ENCODE data around the gene ZBTB39.
"Not testable (repeated sequence)": the region's sequence is repeated elsewhere in the genome, so short reads cannot be mapped to it uniquely, and the experiment has no call there.

The ZBTB39 gene

GRCh38 chr12:56998981-56999380 is 7.4 kb downstream of the ZBTB39 start:
- DNase-seq, result no peak

GRCh38 chr12:56998316-56998715 is 8.0 kb downstream of the ZBTB39 start:
- DNase-seq, result no peak

GRCh38 chr12:56996793-56997545 is 9.4 kb downstream of the ZBTB39 start:
- no peak for DNase-seq

DNA sequence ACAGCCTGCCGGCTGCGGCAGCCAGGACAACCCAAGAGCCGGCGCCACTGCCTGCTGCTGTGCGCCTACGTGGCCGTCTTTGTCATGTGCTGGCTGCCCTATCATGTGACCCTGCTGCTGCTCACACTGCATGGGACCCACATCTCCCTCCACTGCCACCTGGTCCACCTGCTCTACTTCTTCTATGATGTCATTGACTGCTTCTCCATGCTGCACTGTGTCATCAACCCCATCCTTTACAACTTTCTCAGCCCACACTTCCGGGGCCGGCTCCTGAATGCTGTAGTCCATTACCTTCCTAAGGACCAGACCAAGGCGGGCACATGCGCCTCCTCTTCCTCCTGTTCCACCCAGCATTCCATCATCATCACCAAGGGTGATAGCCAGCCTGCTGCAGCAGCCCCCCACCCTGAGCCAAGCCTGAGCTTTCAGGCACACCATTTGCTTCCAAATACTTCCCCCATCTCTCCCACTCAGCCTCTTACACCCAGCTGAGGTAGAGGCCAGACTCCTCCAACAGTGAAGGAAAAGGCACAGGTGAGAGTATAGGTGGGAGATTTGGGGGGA is 10.3 kb downstream of the ZBTB39 start:
- no peak for DNase-seq

- DNase-seq, result no peak
Measured at GRCh38 chr12:56995201-56995929, 11.0 kb downstream of the ZBTB39 start.

- no peak for DNase-seq
Measured at GRCh38 chr12:56994231-56994746, 12.1 kb downstream of the ZBTB39 start.

GRCh38 chr12:56993346-56993745 is 13.0 kb downstream of the ZBTB39 start:
- DNase-seq, result no peak

GRCh38 chr12:56991319-56992246 is 14.8 kb downstream of the ZBTB39 start:
- DNase-seq, result no peak

DNA sequence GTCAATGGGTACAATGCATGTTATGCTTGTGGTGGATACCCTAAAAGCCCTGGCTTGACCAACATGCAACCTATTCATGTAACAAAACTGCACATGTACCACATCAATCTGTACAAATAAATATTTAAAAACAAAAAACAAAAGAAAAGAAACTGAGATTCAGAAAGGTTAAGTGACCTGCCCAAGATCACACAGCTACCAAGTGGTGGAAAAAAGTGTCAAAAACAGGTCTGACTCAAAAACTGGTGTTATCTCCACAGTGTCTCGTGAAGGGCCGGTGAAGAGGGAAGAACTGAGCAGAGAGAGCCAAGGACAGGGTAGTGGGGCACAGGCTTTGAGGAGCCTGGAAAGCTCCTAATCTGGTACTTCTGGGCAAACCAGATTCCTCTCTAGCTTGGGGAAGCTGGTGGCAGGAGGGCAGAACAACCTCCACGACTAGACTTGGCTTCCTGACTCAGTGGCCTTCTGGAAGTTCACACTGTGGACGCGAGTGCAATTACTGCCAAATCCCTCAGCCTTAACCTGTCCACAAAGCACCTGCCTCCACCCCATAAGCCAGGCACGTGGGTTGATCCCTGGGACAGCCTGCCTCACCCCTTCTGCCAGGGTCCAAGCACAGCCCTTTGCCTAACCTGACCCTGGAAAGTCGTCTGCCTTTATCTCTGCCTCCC is 15.6 kb downstream of the ZBTB39 start:
- no peak for DNase-seq

DNA sequence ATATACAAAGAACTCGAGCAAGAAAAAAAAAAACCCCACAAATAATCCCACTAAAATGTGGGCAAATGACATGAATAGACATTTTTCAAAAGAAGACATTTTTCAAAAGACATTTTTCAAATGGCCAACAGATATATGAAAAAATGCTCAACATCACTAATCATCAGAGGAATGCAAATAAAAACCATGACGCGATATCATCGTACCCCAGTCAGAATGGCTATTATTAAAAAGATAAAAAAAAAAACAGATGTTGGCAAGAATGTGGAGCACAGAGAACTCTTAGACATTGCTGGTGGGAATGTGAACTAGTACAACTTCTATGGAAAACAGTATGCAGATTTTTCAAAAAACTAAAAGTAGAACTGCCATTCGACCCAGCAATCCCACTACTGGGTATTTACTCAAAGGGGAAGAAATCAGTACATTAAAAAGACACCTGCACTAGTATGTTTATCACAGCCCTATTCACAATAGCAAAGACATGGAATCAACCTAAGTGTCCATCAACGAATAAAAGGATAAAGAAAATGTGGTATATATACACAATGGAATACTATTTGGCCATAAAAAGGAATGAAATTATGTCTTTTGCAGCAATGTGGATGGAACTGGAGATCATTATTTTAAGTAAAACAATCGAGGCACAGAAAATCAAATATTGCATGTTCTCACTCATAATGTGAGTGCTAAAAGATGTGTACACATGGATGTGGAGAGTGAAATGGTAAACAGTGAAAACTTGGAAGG is 16.3 kb downstream of the ZBTB39 start:
- no peak for DNase-seq

DNA sequence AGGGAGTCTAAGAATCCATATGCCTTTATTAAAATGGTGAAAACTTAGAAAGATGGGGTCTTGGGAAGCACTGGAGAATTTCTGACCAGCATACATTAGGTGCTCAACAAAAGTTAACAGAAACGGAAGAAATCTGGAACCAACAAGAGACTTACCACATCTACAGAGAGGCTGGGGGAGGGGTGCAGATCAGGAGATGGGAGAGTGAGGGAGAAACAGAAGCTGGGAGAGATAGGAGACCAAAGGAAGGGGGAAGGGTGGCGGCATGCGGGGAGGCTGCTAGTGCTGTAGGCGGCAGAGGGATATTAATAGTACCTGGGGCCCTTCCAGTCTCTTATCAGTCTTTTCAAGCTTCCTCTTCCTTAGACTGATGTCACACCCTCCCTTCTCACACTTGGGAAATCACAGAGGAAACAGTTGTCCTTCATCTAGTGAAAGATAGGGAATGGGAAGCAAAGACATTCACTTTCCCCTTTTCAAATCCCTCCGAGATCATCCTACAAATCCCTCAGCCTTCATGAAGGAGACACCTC is 18.1 kb downstream of the ZBTB39 start:
- DNase-seq, result no peak

- DNase-seq, result peak; percentile 61
Measured at GRCh38 chr12:56987551-56988053, 18.7 kb downstream of the ZBTB39 start.

DNA sequence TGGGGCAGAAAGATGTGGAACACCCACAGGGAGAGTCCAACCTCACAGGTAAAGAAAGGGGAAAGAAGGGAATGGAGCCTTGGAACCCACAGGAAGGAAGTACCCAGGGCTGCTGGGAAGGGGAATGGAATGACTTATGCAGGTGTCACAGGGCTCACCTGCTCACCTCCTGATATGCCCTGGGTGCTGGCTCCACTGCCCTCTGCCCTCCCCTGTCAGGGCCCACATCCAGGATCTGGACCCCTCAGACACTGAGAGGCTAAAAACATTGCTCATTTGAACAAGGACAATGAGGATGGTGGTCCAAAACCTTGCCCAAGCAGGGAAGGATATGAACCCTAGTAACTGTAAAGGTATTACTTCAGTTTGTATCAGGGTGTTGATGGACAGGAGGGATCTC is 19.3 kb downstream of the ZBTB39 start:
- no peak for DNase-seq

DNA sequence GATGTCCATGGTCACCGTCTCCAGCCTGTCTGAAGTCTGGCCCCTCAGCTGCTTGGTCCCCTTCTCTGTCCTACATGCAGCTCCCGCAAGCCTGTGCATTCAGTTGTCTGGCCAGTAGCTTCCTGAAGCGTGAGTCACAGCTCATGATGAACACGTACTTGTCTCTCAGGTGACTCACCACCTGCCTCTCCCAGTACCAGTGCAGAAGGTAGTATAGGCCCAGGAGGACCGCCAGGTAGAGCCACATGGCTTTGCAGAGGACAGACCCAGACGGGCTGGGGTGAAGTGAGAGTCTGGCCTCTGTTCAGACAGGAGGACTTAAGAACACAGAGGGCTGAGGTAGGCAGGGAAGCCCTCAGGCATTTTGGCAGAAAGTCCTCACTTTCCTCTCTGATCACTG is 20.6 kb downstream of the ZBTB39 start:
- DNase-seq, result not testable (repeated sequence)

- DNase-seq, result no peak
Measured at GRCh38 chr12:56983386-56983785, 23.0 kb downstream of the ZBTB39 start.

GRCh38 chr12:56982578-56983236 is 23.6 kb downstream of the ZBTB39 start:
- not testable (repeated sequence) for DNase-seq

- no peak for DNase-seq
Measured at GRCh38 chr12:56980941-56981530, 25.3 kb downstream of the ZBTB39 start.

- no peak for DNase-seq
Measured at GRCh38 chr12:56980268-56980667, 26.1 kb downstream of the ZBTB39 start.

- DNase-seq, result no peak
Measured at GRCh38 chr12:56979628-56980027, 26.7 kb downstream of the ZBTB39 start.

Data from effector CD8-positive, alpha-beta T cell (primary cell).